ENCODE results near the gene ENO4.

GRCh38 chr10:116809483-116810119 is 39.7 kb upstream of the ENO4 start:
- TF ChIP-seq FOXK2 (IDR thresholded peaks at IDR 0.05) (no peak), SP1 (IDR thresholded peaks at IDR 0.05) (no peak), SUZ12 (IDR thresholded peaks at IDR 0.05) (no peak), ZNF384 (IDR thresholded peaks at IDR 0.05) (no peak), TARDBP (IDR thresholded peaks at IDR 0.05) (no peak)
